ENCODE measurements around the gene KCTD16.

KCTD16 gene

GRCh38 chr5:144170276-144171024 lies at the start of gene KCTD16, which contains the start of gene YIPF5:
Gene KCTD16 (plus strand): TSS chr5:144170873.
Gene YIPF5 (minus strand): TSS chr5:144170659. CDS start chr5:144169955, 704 bp downstream.
- DNase-seq (ENCODE audit: low spot score), result peak; percentile 95

- no peak for DNase-seq (ENCODE audit: low spot score)
These were observed 49.1 kb upstream of the KCTD16 start for GRCh38 chr5:144121577-144121976.

GRCh38 chr5:144122081-144122480 lies 48.6 kb upstream of the KCTD16 start:
- DNase-seq (ENCODE audit: low spot score), result no peak

GRCh38 chr5:144122641-144123040 lies 48.0 kb upstream of the KCTD16 start:
- DNase-seq (ENCODE audit: low spot score), result no peak

- DNase-seq (ENCODE audit: low spot score), result no peak
These were observed 45.4 kb upstream of the KCTD16 start for GRCh38 chr5:144125163-144125726.

- no peak for DNase-seq (ENCODE audit: low spot score)
These were observed 44.0 kb upstream of the KCTD16 start for GRCh38 chr5:144126707-144127106.

GRCh38 chr5:144128844-144129243 lies 41.8 kb upstream of the KCTD16 start:
- DNase-seq (ENCODE audit: low spot score), result no peak

- no peak for DNase-seq (ENCODE audit: low spot score)
These were observed 40.4 kb upstream of the KCTD16 start for GRCh38 chr5:144130306-144130705.

GRCh38 chr5:144131261-144131660 lies 39.4 kb upstream of the KCTD16 start:
- DNase-seq (ENCODE audit: low spot score), result no peak

- DNase-seq (ENCODE audit: low spot score), result no peak
These were observed 37.5 kb upstream of the KCTD16 start for GRCh38 chr5:144133050-144133633.

- no peak for DNase-seq (ENCODE audit: low spot score)
These were observed 36.4 kb upstream of the KCTD16 start for GRCh38 chr5:144134194-144134826.

GRCh38 chr5:144135113-144135762 lies 35.4 kb upstream of the KCTD16 start:
- no peak for DNase-seq (ENCODE audit: low spot score)

- no peak for DNase-seq (ENCODE audit: low spot score)
These were observed 31.1 kb upstream of the KCTD16 start for GRCh38 chr5:144139586-144139985.

GRCh38 chr5:144141585-144141984 lies 29.1 kb upstream of the KCTD16 start:
- no peak for DNase-seq (ENCODE audit: low spot score)

- no peak for DNase-seq (ENCODE audit: low spot score)
These were observed 28.4 kb upstream of the KCTD16 start for GRCh38 chr5:144142139-144142823.

- DNase-seq (ENCODE audit: low spot score), result no peak
These were observed 27.9 kb upstream of the KCTD16 start for GRCh38 chr5:144142824-144143162.

GRCh38 chr5:144143625-144144024 lies 27.0 kb upstream of the KCTD16 start:
- DNase-seq (ENCODE audit: low spot score), result no peak

GRCh38 chr5:144144956-144145751 lies 25.5 kb upstream of the KCTD16 start:
- DNase-seq (ENCODE audit: low spot score), result no peak

- no peak for DNase-seq (ENCODE audit: low spot score)
These were observed 19.6 kb upstream of the KCTD16 start for GRCh38 chr5:144151026-144151425.

GRCh38 chr5:144156767-144157171 lies 13.9 kb upstream of the KCTD16 start:
- DNase-seq (ENCODE audit: low spot score), result no peak

- DNase-seq (ENCODE audit: low spot score), result no peak
These were observed 8.0 kb upstream of the KCTD16 start for GRCh38 chr5:144162686-144163085.
